DOHH2 (cell line): Measurements from ENCODE around the gene ANK3.

Experiments
- H3F3A ChIP-seq: fragments of 200-600 bp; sonication (generic), shearing (Covaris generic); 2 replicates; pipeline ENCODE4 v1.6.0; 2016; ENCODE audit warnings: antibody characterized with exemption, mild to moderate bottlenecking; ENCODE audit not compliant: control insufficient read depth, insufficient read depth
- H3K27ac ChIP-seq: fragments of 200-600 bp; sonication (generic); 2 replicates; pipeline ENCODE4 v1.5.1; 2014; ENCODE audit warnings: low read depth, mild to moderate bottlenecking, low read length, moderate library complexity
- H3K27me3 ChIP-seq: fragments of 200-600 bp; sonication (generic); 2 replicates; pipeline ENCODE4 v1.6.1; 2014; ENCODE audit warnings: mild to moderate bottlenecking, low read length, mixed read lengths; ENCODE audit not compliant: control insufficient read depth
- H3K36me3 ChIP-seq: fragments of 200-600 bp; sonication (generic); 2 replicates; pipeline ENCODE4 v1.6.1; 2014; ENCODE audit warnings: mild to moderate bottlenecking, low read length, moderate library complexity, mixed read lengths; ENCODE audit not compliant: control insufficient read depth
- H3K4me1 ChIP-seq: fragments of 200-600 bp; sonication (generic); 2 replicates; pipeline ENCODE4 v1.6.1; 2014; ENCODE audit warnings: mild to moderate bottlenecking, low read length, mixed read lengths; ENCODE audit not compliant: control insufficient read depth
- H3K4me2 ChIP-seq: fragments of 200-600 bp; sonication (generic); 2 replicates; pipeline ENCODE4 v1.6.0; 2014; ENCODE audit warnings: mild to moderate bottlenecking, low read length, moderate library complexity
- H3K4me3 ChIP-seq: fragments of 200-600 bp; sonication (generic); 2 replicates; pipeline ENCODE4 v1.5.1; 2014; ENCODE audit warnings: mild to moderate bottlenecking, low read length, mixed read lengths
- H3K79me2 ChIP-seq: fragments of 200-600 bp; sonication (generic); 2 replicates; pipeline ENCODE4 v1.6.1; 2014; ENCODE audit warnings: mild to moderate bottlenecking, low read length, mixed read lengths; ENCODE audit not compliant: control insufficient read depth
- H3K9me2 ChIP-seq: fragments of 200-600 bp; sonication (generic); replicated peaks from 2 replicates; pipeline ENCODE4 v1.6.1; 2014; ENCODE audit warnings: mild to moderate bottlenecking, low read length, mixed read lengths; ENCODE audit not compliant: control insufficient read depth
- H3K9me3 ChIP-seq: fragments of 200-600 bp; sonication (generic); 2 replicates; pipeline ENCODE4 v1.6.1; 2014; ENCODE audit warnings: antibody characterized with exemption, low read length, mixed read lengths; ENCODE audit not compliant: control insufficient read depth, insufficient read depth
- H4K20me1 ChIP-seq: fragments of 200-600 bp; sonication (generic); 2 replicates; pipeline ENCODE4 v1.6.0; 2014; ENCODE audit warnings: low read depth, mild to moderate bottlenecking, antibody characterized with exemption, low read length, moderate library complexity; ENCODE audit not compliant: control insufficient read depth, insufficient read depth
- EZH2phosphoT487 ChIP-seq: fragments of 200-600 bp; sonication (generic); IDR thresholded peaks from 2 replicates; pipeline ENCODE4 v1.6.1; 2017; ENCODE audit warnings: borderline replicate concordance, mild to moderate bottlenecking, antibody characterized with exemption, low read length, moderate library complexity, mixed read lengths
- TF ChIP-seq, protein P1 (sequence below): fragments of 200-600 bp; sonication (generic); IDR thresholded peaks from one replicate; pipeline ENCODE4 v1.5.1; 2014; ENCODE audit warnings: antibody characterized with exemption, mild to moderate bottlenecking, low read depth, low read length; ENCODE audit not compliant: poor library complexity, severe bottlenecking

Gene ANK3

DNA sequence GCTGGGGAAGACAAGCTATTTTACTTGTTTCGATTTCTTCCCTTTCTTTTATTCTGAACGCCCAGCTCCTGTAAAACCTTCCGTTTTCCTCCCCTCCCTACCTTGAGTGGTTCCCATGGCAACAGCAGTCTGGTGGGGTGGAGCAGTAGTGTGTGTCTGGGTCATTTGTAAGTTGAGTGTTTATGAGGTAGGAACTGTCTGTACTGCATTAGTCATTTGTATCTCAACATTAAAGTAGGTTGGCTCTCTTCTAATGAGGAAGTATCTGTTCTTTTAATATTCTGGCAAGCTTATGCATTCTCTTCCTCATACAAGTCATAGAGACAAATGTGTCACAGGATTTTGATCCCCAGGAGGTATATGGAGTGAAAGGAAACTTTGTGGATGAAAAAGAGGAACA is 398.0 kb downstream of the ANK3 start:
- Histone ChIP-seq H3K9me3 (peaks cover 7% of the 10 kb centered on the region; the same call in 1 of the 2 replicates), H4K20me1 (no peaks in the 10 kb centered on the region), H3K9me2 (no peaks in the 10 kb centered on the region), H3K27ac (peak overlapping the region; percentile 64), H3K4me3 (peak overlapping the region; percentile 51), H3K36me3 (no peaks in the 10 kb centered on the region), H3K4me2 (peak overlapping the region; percentile 62), H3K4me1 (peaks cover 18% of the 10 kb centered on the region), H3K79me2 (no peaks in the 10 kb centered on the region), H3F3A (peaks cover 5% of the 10 kb centered on the region; the same call in 1 of the 2 replicates), H3K27me3 (no peaks in the 10 kb centered on the region)
- no peak for TF ChIP-seq EZH2phosphoT487
- TF ChIP-seq, protein P1, sequence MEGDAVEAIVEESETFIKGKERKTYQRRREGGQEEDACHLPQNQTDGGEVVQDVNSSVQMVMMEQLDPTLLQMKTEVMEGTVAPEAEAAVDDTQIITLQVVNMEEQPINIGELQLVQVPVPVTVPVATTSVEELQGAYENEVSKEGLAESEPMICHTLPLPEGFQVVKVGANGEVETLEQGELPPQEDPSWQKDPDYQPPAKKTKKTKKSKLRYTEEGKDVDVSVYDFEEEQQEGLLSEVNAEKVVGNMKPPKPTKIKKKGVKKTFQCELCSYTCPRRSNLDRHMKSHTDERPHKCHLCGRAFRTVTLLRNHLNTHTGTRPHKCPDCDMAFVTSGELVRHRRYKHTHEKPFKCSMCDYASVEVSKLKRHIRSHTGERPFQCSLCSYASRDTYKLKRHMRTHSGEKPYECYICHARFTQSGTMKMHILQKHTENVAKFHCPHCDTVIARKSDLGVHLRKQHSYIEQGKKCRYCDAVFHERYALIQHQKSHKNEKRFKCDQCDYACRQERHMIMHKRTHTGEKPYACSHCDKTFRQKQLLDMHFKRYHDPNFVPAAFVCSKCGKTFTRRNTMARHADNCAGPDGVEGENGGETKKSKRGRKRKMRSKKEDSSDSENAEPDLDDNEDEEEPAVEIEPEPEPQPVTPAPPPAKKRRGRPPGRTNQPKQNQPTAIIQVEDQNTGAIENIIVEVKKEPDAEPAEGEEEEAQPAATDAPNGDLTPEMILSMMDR, result no peak

DNA sequence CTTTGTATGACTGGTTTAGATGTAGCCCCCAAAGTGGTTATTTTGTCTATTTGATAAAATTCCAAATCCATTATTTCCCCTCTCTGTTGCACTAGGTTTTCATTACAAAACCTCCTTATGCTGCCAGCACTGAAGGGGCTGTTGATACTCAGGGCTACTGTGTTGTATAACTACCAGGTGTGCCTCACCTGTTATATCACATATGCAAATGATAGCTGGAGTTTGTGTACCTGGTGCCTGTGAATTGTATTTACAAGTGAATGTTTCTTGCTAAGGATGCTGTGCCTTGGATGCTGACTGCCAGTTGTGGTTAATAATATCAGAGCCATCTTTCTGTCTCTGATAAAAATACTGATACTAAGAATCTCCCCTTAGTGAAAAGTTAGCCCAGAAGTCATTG is 398.6 kb downstream of the ANK3 start:
- H3K9me2 ChIP-seq, result no peaks in the 10 kb centered on the region
- peak overlapping the region; percentile 64 for H3K27ac ChIP-seq
- no peaks in the 10 kb centered on the region for H3K36me3 ChIP-seq
- no peaks in the 10 kb centered on the region for H3K27me3 ChIP-seq
- peak overlapping the region; percentile 62 for H3K4me2 ChIP-seq
- no peaks in the 10 kb centered on the region for H3K79me2 ChIP-seq
- peaks cover 18% of the 10 kb centered on the region for H3K4me1 ChIP-seq
- peak overlapping the region; percentile 51 for H3K4me3 ChIP-seq
- H4K20me1 ChIP-seq, result no peaks in the 10 kb centered on the region
- peaks cover 7% of the 10 kb centered on the region; the same call in 1 of the 2 replicates for H3K9me3 ChIP-seq
- peaks cover 5% of the 10 kb centered on the region; the same call in 1 of the 2 replicates for H3F3A ChIP-seq
- no peak for TF ChIP-seq EZH2phosphoT487
- TF ChIP-seq, protein P1, result no peak

DNA sequence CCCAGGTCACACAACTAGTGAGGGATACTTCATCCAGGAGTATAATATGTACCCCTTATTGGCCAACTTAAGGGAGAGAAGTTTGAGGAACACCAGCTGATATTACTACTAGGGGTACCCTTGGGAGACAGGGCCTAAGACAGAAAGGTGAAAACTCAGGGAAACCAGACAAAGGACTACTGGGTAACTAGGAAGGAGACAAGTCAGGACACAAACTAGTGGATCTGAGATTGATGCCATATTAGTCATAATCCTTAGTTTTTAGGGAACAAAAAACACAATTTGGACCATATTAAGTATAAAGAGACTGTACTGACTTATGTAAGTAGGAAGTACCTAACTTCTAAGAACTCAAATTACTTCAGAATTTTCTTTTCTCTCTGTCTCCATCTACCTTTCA is 404.0 kb downstream of the ANK3 start:
- Histone ChIP-seq H3K9me2 (no peaks in the 10 kb centered on the region), H3K4me1 (peaks cover 28% of the 10 kb centered on the region), H3K9me3 (peaks cover 7% of the 10 kb centered on the region; the same call in 1 of the 2 replicates), H3K36me3 (no peaks in the 10 kb centered on the region), H4K20me1 (no peaks in the 10 kb centered on the region), H3K79me2 (no peaks in the 10 kb centered on the region), H3F3A (no peaks in the 10 kb centered on the region), H3K27me3 (no peaks in the 10 kb centered on the region), H3K27ac (no peak overlapping the region), H3K4me3 (no peak overlapping the region), H3K4me2 (no peak overlapping the region)
- TF ChIP-seq, protein P1, result no peak
- no peak for TF ChIP-seq EZH2phosphoT487
